Mucosa of descending colon (tissue), 3 donors: ENCODE results near the gene CCDC136. TPM values are rescaled to one million over a fixed set of nuclear protein-coding genes. Genes with fewer than 3 reads are reported as not detected.

Experiments
- ATAC-seq: fragments of 200-7000 bp; cut with Tn5 transposase; one replicate; pipeline ENCODE4 v1.9.1; 2020; ENCODE audit warnings: mild to moderate bottlenecking, moderate library complexity
- DNase-seq, 3 donors: peaks; one replicate each; pipeline ENCODE4 v3.0.0-alpha.2; 2020
- H3K36me3 ChIP-seq: fragments of 200-600 bp; one replicate; pipeline ENCODE4 v1.8.0; 2021; ENCODE audit warnings: low read depth, mild to moderate bottlenecking
- H3K4me1 ChIP-seq: fragments of 200-600 bp; one replicate; pipeline ENCODE4 v1.8.0; 2021; ENCODE audit warnings: low read depth, mild to moderate bottlenecking
- H3K4me3 ChIP-seq: fragments of 200-600 bp; one replicate; pipeline ENCODE4 v1.8.0; 2021; ENCODE audit warnings: mild to moderate bottlenecking
- H3K9me3 ChIP-seq: fragments of 200-600 bp; one replicate; pipeline ENCODE4 v1.8.0; 2021; ENCODE audit warnings: mild to moderate bottlenecking
- intact Hi-C, 2 donors: fragments of 100-400 bp; cut with DNase I in 1 of 2; cut with micrococcal nuclease in 1 of 2; formaldehyde crosslinking; loops; one replicate each; pipeline versions ENCODE4 v1.11.0 to v1.11.1; 2022; cut with DNase I, micrococcal nuclease
- total RNA-seq, 3 donors: library from RNA; stranded (reverse); fragmentation: NEBNext Ultra II Directional in 2 of 3; extraction: Animal tissue kit (Norgen Biotek cat#: 25700) in 2 of 3; gene quantifications; one replicate each; pipeline versions ENCODE4 v1.2.1 to v1.2.4, GENCODE V29; 2021 to 2023
- TF ChIP-seq, protein P1 (sequence below): fragments of 200-600 bp; IDR thresholded peaks from one replicate; pipeline ENCODE4 v1.8.0; 2022; ENCODE audit warnings: antibody characterized with exemption, mild to moderate bottlenecking
- donor health status: DM: no; HTN: no; CAD: no; lungs with moderate emphysema.
- donor health status: DM: no; HTN: no; CAD: no.
- donor health status: DM: no; HTN: yes; CAD: no.

CCDC136 gene
- total RNA-seq, 3 donors from 2014 or later: 2.1 to 37.7 (median 4.1) TPM

DNA sequence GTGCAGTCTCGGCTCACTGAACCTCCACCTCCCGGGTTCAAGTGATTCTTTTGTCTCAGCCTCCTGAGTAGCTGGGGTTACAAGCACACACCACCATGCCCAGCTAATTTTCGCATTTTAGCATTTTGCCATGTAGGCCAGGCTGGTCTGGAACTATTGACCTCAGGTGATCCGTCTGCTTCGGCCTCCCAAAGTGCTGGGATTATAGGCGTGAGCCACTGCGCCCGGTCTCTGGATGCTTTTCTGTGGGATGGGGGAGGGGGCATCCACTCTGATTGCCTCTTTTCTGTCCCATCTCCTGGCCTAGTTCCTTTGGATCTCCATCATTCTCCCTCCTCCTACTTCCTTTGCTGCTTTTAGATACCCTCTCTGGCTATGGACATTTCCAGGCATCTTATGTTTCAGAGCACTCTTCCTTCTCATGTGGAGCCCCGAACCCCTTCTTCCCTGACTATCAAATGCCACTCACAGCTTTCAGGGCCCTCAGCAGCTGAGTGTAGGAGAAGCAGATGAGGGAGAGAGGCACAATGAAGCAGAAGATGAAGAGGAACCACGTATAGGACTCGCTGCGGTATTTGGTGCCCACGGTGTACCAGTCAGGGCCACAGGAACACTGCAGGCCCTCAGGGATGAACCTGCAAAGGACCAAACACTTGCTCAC, 17.6 kb upstream of the CCDC136 start:
- ATAC-seq (no peak), DNase-seq (no peak)
- H3K36me3 ChIP-seq: peaks cover 3% of the 10 kb centered on the region
- intact Hi-C loops: no loop called here
- H3K4me3 ChIP-seq: no peak overlapping the region
- TF ChIP-seq, protein P1, sequence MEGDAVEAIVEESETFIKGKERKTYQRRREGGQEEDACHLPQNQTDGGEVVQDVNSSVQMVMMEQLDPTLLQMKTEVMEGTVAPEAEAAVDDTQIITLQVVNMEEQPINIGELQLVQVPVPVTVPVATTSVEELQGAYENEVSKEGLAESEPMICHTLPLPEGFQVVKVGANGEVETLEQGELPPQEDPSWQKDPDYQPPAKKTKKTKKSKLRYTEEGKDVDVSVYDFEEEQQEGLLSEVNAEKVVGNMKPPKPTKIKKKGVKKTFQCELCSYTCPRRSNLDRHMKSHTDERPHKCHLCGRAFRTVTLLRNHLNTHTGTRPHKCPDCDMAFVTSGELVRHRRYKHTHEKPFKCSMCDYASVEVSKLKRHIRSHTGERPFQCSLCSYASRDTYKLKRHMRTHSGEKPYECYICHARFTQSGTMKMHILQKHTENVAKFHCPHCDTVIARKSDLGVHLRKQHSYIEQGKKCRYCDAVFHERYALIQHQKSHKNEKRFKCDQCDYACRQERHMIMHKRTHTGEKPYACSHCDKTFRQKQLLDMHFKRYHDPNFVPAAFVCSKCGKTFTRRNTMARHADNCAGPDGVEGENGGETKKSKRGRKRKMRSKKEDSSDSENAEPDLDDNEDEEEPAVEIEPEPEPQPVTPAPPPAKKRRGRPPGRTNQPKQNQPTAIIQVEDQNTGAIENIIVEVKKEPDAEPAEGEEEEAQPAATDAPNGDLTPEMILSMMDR: no peak
- no peaks in the 10 kb centered on the region for H3K9me3 ChIP-seq
- H3K4me1 ChIP-seq: no peaks in the 10 kb centered on the region

DNA sequence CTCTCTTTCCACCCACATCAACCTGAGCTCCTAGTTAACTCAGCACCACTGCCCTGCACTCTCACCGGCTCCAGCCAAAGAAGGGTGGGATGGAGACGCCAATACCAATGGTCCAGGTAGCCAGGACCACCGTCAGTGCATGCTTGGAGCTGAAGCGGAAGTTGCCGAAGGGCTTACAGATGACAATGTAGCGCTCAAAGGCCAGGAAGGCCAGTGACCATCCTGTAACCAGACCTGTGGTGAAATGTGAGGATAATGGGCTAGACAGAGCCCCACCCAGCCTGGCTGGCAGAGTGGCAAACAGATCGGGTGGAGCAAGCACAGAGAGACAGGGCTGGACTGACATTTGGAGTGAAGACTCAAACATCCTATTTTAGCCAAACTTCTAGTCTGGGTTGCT, 16.8 kb upstream of the CCDC136 start:
- no peak overlapping the region for H3K4me3 ChIP-seq
- H3K9me3 ChIP-seq: no peaks in the 10 kb centered on the region
- H3K4me1 ChIP-seq: no peaks in the 10 kb centered on the region
- ATAC-seq (no peak), DNase-seq (no peak)
- H3K36me3 ChIP-seq: no peaks in the 10 kb centered on the region
- intact Hi-C loops: no loop called here
- TF ChIP-seq, protein P1: no peak

- no peak for DNase-seq
- H3K4me3 ChIP-seq: no peak within 1 kb of the TSS
- intact Hi-C loops: no loop called here
- no peaks in the 10 kb centered on the region for H3K4me1 ChIP-seq
- no peaks in the 10 kb centered on the region for H3K36me3 ChIP-seq
- ATAC-seq: no peak
- TF ChIP-seq, protein P1: no peak
- no peaks in the 10 kb centered on the region for H3K9me3 ChIP-seq
These were observed 15.9 kb upstream of the CCDC136 start, which contains the start of gene OPN1SW for GRCh38 chr7:128775744-128776474. Gene OPN1SW, minus strand, starts transcription at chr7:128775794. Its CDS starts 13 bp downstream, at chr7:128775781.

- TF ChIP-seq, protein P1: no peak
- no peaks in the 10 kb centered on the region for H3K36me3 ChIP-seq
- no peak for DNase-seq
- H3K4me1 ChIP-seq: no peaks in the 10 kb centered on the region
- H3K4me3 ChIP-seq: no peak overlapping the region
- no peaks in the 10 kb centered on the region for H3K9me3 ChIP-seq
- ATAC-seq: no peak
- intact Hi-C loops: no loop called here
These were observed 14.3 kb upstream of the CCDC136 start for GRCh38 chr7:128777156-128778123.

DNA sequence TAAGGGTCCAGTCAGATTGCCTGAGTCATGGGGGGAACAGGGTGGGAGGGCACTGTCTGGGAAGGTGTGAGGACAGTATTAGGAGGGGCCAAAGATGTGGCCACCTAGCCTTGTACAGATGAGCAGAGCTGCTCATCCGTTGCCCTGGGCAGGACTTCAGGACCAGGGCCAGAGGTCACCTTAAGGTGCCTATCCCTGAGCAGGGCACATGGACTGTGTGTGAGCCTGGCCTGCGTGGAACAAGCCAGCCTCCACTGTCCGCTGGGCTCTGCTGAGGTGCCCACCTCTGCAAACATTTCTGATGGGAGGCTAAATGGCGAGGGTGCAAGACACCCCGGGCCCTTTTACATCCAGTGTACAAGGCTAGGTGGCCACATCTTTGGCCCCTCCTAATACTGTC, 12.8 kb upstream of the CCDC136 start:
- no peaks in the 10 kb centered on the region for H3K4me1 ChIP-seq
- no peak for DNase-seq
- TF ChIP-seq, protein P1: no peak
- intact Hi-C loops: no loop called here
- H3K36me3 ChIP-seq: no peaks in the 10 kb centered on the region
- H3K9me3 ChIP-seq: no peaks in the 10 kb centered on the region
- no peak overlapping the region for H3K4me3 ChIP-seq
- ATAC-seq: no peak
